HL-60/S4 (cell line): ENCODE results near the gene MCUR1.
"Not testable (repeated sequence)": the region's sequence is repeated elsewhere in the genome, so short reads cannot be mapped to it uniquely, and the experiment has no call there.

Experiments
- in situ Hi-C: fragments of 300-500 bp; cut with MboI; formaldehyde crosslinking; loops from 2 replicates; pipeline ENCODE4 v1.14.3; 2022; ENCODE audit warnings: low sequenced_read_pairs

Gene MCUR1

GRCh38 chr6:13780162-13780561 is 34.2 kb downstream of the MCUR1 start:
- in situ Hi-C loops, result not testable (repeated sequence)

DNA sequence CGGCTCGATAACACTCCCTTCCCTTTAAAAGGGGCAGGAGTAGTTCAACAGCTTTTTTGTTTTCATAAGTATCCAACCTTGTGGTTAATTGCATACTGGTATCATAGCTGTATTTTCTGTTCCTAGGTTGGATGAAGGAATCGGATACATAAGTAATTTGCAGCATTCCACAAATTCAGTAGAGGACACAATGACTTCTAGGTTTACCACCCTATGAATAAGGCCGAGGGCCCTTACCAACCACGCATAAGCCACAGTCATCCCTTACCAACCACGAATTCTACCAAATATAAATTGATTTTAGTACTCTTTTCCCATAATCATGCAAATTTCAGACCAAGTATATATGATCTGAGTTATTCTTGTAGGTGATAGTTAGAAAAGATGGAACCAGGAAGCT is 36.3 kb downstream of the MCUR1 start:
- in situ Hi-C loops, result no loop called here

DNA sequence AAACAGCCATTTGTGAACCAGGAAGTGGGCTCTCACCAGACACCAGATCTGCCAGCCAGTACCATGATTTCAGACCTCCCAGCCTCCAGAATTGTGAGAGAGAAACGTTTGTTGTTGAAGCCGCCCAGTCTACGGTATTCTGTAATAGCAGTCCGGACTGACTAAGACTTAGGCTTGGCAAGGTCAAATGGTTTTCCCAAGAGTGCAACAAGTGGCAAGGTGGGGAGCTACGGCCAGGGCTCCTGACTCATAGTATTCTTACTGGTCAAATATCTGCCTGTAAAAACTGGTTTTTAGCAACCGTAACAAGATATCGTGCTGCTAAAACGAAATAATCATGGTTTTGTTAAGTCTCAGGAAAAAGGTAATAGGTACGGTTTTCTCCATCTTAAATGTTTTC is 37.8 kb downstream of the MCUR1 start:
- in situ Hi-C loops, result no loop called here

- in situ Hi-C loops, result not testable (repeated sequence)
Measured at GRCh38 chr6:13775466-13775865, 38.9 kb downstream of the MCUR1 start.

- in situ Hi-C loops, result not testable (repeated sequence)
Measured at GRCh38 chr6:13772358-13773030, 41.9 kb downstream of the MCUR1 start.

DNA sequence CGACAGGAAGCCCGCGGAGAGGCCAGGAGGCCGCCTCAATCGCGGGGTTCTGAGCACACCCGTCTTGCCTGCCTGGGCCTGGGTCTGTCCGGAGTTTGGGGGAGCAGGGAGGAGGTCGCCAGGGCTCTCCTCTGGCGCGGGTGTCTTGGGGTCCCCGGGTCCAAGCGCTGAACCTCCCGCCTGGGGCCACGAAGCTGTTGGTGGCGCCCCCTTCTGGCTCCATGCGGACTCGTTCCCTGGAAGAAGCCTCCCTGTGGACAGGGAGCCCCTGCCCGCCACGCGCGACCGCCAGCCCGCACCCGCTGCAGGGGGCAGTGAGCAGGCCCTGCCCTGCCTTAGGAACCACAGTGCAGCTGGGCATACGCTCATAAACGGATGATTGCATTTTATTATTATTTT is 44.7 kb downstream of the MCUR1 start:
- in situ Hi-C loops, result no loop called here

DNA sequence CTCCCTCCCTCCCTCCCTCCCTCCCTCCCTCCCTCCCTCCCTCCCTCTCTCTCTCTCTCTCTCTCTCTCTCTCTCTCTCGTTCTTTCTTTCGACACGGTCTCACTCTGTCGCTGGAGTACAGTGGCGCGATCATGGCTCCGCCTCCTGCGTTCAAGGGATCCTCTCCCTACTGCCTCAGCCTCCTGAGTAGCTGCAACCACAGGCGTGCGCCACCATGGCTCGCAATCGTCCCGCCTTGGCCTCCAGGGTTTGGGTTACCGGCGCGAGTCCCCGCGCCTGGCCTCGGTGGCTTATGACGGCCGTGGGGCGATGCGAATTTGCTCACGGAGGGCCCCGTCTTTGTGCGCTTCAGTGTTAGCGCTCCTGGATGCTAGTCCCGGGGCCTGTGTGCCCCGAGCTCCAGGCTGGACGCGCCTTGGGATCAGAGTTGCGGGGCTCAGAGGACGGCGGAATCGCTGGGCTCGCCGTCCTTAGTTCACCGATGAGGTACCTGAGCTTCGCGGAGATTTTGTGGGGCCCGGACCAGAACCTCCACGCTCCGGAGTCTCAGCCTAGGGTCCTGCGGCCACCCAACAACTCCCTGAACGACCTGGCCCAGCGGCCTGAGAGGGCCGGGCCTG is 45.2 kb downstream of the MCUR1 start:
- in situ Hi-C loops, result no loop called here

DNA sequence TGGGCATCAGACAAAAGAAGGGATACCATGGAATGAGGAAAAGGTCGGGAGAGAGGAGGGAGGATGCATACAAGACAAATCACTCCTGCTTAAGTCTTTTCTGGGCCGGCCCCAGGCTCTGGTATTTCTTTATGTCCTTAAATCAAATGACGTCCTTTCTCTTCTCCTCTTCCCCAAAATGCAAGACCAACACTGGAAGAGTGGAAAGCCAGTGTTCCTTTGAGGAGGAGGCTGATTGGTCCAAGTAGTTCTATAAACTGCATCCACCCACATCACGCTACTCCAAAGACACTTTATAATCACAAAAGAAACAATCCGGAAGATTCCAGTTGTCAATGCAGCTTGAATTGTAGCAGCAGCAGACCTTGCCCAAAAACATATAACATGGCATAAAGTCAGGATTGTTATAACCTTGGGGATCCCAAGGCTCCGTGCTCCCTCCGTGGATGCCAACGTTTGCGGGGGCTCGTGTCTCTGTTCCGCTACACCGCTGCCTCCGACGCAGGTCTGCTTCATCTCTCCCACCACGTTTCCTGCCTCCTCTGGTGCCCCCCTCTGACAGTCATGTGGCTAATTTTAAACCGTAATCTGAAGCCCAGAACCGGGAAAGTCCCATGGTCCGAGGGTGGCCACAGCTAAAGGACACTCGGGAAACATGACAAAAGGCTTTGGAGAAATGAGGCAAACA is 47.1 kb downstream of the MCUR1 start:
- in situ Hi-C loops, result no loop called here

DNA sequence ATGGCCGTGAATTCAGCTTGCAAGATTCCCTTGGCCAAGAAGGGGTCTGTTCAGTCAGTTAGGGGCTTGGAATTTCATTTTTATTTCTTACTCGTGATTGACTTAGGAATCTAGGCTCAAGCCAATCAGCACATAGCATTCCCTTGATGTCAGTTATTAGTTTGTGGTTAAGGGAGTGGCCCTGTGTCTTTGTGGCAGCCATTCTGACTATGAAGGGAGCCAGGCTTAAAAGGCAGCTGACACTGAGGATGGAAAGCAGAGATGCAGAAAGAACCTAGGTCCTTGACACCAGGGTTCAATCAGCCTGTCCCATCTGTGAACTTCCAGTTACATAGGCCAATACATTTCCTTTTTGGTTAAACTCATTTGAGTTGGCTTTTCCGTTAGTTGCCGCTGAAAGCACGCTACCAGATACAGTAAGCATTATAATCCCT is 48.1 kb downstream of the MCUR1 start:
- in situ Hi-C loops, result no loop called here

DNA sequence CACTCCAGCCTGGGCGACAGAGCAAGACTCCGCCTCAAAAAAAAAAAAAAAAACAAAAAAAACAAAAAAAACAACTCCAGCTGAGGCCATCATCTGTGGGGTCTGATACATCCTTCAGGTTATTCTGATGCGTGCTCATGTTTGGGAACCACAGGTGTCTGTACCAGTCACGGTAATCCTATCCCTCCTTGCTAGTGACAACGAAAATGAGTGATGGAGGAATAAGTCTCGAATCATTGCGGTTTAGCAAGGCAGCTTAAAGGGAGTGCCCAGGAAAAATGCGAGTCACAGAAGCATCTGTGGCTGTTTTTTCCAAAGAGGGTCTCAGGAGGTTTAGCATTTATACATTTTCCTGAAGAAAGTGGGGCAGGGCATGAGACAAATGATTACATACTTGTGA is 48.8 kb downstream of the MCUR1 start:
- in situ Hi-C loops, result no loop called here

DNA sequence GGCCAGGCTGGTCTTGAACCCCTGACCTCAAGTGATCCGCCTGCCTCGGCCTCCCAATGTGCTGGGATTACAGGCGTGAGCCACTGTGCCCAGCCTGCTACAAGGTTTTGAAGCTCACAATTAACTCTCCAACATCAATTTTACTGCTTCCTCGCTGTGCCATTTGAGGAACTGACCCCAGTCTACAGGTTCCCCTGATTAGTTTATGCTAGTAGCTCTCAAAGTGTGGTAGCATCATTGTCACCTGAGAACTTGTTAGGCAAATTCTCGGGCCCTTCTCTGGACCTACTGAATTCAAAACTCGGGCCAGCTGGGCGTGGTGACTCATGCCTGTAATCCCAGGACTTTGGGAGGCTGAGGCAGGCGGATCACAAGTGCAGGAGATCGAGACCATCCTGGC is 49.4 kb downstream of the MCUR1 start:
- in situ Hi-C loops, result no loop called here

DNA sequence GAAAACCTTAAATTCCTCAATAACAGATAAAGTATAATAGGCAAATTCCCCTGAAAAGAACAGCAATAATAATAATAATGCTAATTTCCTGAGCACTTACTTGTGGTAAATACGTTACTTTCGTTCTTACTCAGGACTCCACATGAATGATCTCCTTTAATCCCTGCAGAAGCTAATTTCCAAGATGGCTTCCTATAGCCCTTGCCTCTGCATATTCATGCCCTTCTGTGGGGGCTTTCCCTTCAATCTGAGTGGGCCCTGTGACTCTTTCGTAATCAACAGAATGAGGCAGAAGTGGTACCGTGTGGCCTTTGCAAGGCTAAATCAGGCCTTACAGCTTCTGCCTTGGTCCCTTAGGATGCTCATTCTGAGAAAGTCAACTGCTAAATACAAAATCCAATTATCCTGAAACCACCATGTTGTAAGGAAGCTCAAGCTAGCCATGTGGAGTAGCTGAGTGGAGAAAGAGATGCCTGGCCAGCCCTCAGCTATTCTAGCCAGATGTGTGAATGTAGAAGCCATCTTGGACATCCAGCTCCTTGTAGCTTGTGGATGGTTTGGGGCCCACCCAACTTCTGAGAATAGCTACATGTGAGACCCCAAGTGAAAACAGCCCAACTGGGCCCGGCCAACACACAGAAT is 50.5 kb downstream of the MCUR1 start:
- in situ Hi-C loops, result no loop called here

DNA sequence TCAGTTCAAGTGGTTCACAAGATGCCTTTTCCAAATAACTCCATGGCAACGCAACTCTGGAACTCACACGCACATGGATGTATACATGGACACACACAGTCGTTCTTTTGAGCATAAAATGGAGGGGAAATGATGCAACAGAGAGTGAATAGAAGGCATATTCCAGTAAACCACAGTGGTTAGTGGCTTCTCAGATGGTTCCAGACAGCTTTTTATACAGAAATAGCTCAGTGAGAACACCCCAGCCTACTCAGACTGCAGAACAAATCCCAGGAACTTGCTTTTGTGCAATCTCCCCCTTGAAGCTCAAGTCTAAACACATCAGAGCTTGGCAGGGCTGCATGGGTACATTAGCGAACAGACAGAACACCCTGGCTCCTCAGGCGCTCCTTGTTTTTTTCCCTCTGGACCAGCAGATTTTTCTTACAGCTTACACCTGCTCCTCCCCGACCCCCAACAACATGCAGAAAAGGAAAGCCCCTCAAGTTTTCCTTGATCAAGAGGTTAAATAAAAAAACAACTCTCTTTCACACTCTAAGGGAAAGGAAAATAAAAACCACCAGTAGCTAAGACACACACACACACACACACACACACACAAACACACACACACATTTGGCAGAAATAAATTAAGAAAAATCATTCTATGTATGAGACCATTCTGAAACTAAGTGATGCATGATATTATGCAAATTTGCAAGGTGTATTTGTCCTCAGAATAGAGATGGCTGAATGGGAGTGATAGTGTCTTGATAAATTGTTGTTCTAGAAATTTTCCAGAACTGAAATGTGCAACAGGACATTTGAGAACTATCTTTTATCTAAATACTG is 51.5 kb downstream of the MCUR1 start:
- in situ Hi-C loops, result no loop called here

DNA sequence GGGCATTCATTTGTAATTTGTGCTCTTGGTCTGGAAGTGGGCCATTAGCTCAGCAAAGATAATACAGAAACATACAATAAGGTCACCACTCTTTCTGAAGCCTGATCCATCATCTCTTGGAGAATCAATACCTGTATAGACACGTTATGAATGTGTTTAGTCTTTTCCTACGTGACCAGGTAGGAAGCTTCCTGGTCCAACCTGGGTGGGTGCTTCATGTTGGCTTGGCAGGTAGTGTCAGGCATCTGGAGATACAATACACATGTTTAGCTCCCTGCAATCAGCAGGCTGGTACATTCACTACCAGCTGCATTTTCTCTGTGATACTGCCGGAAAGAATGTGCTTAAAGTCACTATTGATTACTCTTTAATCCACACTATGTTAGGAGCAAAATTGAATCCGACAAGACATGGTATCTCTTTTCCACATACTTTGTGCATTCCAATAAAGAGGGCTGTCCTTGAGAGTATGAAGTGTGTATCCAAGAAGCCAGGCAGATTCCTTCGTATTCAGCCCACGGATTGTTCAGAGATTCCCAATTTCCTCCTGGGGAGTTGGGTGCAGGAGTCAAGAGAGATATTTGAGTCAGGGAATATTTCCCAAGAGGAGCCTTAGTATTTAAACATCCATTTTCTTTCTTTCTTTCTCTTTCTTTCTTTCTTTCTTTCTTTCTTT is 52.9 kb downstream of the MCUR1 start:
- in situ Hi-C loops, result no loop called here

- in situ Hi-C loops, result no loop called here
Measured at GRCh38 chr6:13760307-13761304, 53.8 kb downstream of the MCUR1 start.

DNA sequence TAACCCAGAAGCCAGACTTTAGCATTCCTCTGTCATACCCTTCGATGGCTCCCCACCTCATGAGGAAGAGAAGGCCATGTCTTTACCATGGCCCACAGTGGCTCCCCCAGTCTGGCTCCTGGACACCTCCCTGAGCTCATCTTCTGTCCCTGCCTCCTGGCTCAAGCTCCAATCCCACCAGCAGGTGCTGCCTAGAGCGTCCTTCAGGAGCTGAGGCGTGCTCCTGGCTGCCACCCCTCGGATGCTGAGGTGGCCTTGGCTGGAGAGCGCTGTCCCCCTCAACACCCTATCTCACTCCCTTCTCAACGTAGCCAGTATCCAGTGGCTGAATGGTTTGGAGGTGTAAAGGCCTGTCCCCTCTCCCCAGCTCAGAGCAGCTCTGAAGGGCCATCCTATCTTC is 55.3 kb downstream of the MCUR1 start:
- in situ Hi-C loops, result no loop called here

DNA sequence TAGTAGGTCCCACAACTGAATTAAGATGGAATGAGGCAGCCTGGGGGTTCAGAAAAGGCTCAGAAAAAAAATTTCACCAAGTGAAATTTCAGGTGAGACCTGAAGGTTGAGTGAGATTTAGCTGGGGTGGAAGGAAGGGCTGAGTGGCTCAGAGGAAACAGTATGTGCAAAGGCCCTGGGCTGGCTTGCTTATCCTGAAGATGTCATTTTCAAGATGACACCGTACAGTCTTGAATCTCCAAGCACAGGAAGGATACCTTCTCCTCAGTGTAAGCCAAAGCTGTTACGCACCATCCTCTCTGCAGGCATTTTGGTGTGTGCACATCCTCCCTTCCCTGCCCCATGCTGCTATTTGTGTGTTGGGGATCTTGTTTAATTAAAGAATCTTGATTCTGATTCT is 59.7 kb downstream of the MCUR1 start:
- in situ Hi-C loops, result no loop called here

- in situ Hi-C loops, result no loop called here
Measured at GRCh38 chr6:13743736-13744127, 70.6 kb downstream of the MCUR1 start.
